ENCODE measurements around the gene SLC38A9. TPM values are rescaled to one million over a fixed set of nuclear protein-coding genes. Genes with fewer than 3 reads are reported as not detected.

Gene SLC38A9
- total and polyA plus RNA-seq, 9 of the 15 experiments (the other 6 are each of a cell fraction or from before 2014, with no cell fraction given): 14.0 to 34.5 (median 20.7) TPM

- no peaks in the 10 kb centered on the region for H3K79me2 ChIP-seq (ENCODE audit: control insufficient read depth, insufficient read depth, low read length)
- DNase-seq (ENCODE audit: extremely low read depth in 1 of 4, low spot score in 3 of 4) (no peak), ATAC-seq (no peak), FAIRE-seq (no peak)
- ChIA-PET CTCF (ENCODE audit: low intra/inter-chr PET ratio) (no interaction called here), POLR2A (interaction anchor here (0.8 to 1.3 kb wide), 2 partner anchors 14 to 31 kb away, joined by 3 read pairs; no protein-coding TSS in a partner anchor)
- no TSS peak for BruUV-seq (replicated peaks)
- no peak overlapping the region for H3K4me2 ChIP-seq (ENCODE audit: insufficient read depth, low read length)
- H3K9me3 ChIP-seq (replicated peaks; ENCODE audit: control insufficient read depth, insufficient read depth, low read depth, low read length): no peaks in the 10 kb centered on the region
- intact Hi-C loops (cut with micrococcal nuclease) (no loop called here), in situ Hi-C loops (cut with MboI) (no loop called here)
- H3K27me3 ChIP-seq (ENCODE audit: control insufficient read depth in 2 of 2, insufficient read depth in 2 of 2, low read length in 2 of 2): no peaks in the 10 kb centered on the region
- H2AFZ ChIP-seq (ENCODE audit: low read depth, low read length): no peak overlapping the region
- H3K36me3 ChIP-seq (ENCODE audit: control insufficient read depth, insufficient read depth, low read length): peaks cover 3% of the 10 kb centered on the region; the same call in 2 of the 3 replicates
- H4K20me1 ChIP-seq (replicated peaks; ENCODE audit: control insufficient read depth, insufficient read depth, low read length): no peaks in the 10 kb centered on the region
- H3K4me1 ChIP-seq (replicated peaks in 1 of 2; ENCODE audit: control insufficient read depth in 2 of 2, insufficient read depth in 2 of 2, low read length in 2 of 2): no peaks in the 10 kb centered on the region
- no peak overlapping the region for H3K27ac ChIP-seq (ENCODE audit: extremely low read depth, low read depth, low read length)
- no peak for TF ChIP-seq SNRNP70 (optimal IDR thresholded peaks at IDR 0.05; ENCODE audit: low read depth, low read length)
- no peak for TF ChIP-seq BRF2 (IDR thresholded peaks at IDR 0.05; ENCODE audit: borderline replicate concordance, insufficient read depth, insufficient read length)
- TF ChIP-seq SRF (CRISPR knock-in tag; IDR thresholded peaks at IDR 0.05): no peak
- TF ChIP-seq SREBF2 (CRISPR knock-in tag; IDR thresholded peaks at IDR 0.05): no peak
- no peak for TF ChIP-seq KHSRP (IDR thresholded peaks at IDR 0.05)
- no peak for TF ChIP-seq SIX5 (IDR thresholded peaks at IDR 0.05; ENCODE audit: borderline replicate concordance in 1 of 2, insufficient read depth in 1 of 2, low read depth in 1 of 2, low read length in 2 of 2)
- H3K9ac ChIP-seq (ENCODE audit: insufficient read depth in 1 of 2, low read depth in 2 of 2, low read length in 2 of 2): no peak overlapping the region
- H3K9me1 ChIP-seq (ENCODE audit: control insufficient read depth, insufficient read depth, low read length): no peaks in the 10 kb centered on the region
- H3K4me3 ChIP-seq: no peak overlapping the region
These were observed 62.2 kb downstream of the SLC38A9 start for GRCh38 chr5:55649963-55650362.
